Lower leg skin (tissue), 4 donors: ENCODE results near the gene GNL3. TPM values are rescaled to one million over a fixed set of nuclear protein-coding genes. Genes with fewer than 3 reads are reported as not detected.

Source experiments
- DNase-seq, 2 donors: peaks; one replicate each; pipeline ENCODE4 v3.0.0-alpha.2; 2019; ENCODE audit warnings: low spot score in 2 of 2
- H3K4me3 ChIP-seq: fragments of 200-600 bp; sonication (generic); 2 replicates; pipeline ENCODE4 v1.5.1; 2017; ENCODE audit warnings: mild to moderate bottlenecking, low read depth; ENCODE audit not compliant: poor library complexity, severe bottlenecking
- POLR2A ChIP-seq, 2 donors: fragments of 450-650 bp; IDR thresholded peaks; one replicate each; pipeline ENCODE4 v1.6.1; 2016 to 2017; ENCODE audit warnings: antibody characterized with exemption in 2 of 2, mild to moderate bottlenecking in 1 of 2, moderate library complexity in 1 of 2
- WGBS, 2 donors: methylation state at CpG; one replicate each; pipeline ENCODE4 v1.1.5; 2018; 5-methylcytosine and 5-hydroxymethylcytosine counted together
- intact Hi-C: fragments of 100-400 bp; cut with DNase I; formaldehyde crosslinking; loops from one replicate; pipeline ENCODE4 v1.15.0; 2023; ENCODE audit warnings: low total_unique reads
- total RNA-seq, 4 donors: library from RNA; depleted of rRNA; stranded (reverse); fragments of >200 nt; gene quantifications; one replicate each; pipeline ENCODE4 v1.1.0, GENCODE V29; 2016
- TF ChIP-seq, protein P1 (sequence below), 3 donors: fragments of 450-650 bp; IDR thresholded peaks; one replicate each; pipeline ENCODE4 v1.5.1; 2016; ENCODE audit warnings: antibody characterized with exemption in 3 of 3, mild to moderate bottlenecking in 3 of 3, moderate library complexity in 2 of 3

The GNL3 gene
- total RNA-seq, 4 donors from 2014 or later = 79.3 to 111 (median 86.4) TPM

DNA sequence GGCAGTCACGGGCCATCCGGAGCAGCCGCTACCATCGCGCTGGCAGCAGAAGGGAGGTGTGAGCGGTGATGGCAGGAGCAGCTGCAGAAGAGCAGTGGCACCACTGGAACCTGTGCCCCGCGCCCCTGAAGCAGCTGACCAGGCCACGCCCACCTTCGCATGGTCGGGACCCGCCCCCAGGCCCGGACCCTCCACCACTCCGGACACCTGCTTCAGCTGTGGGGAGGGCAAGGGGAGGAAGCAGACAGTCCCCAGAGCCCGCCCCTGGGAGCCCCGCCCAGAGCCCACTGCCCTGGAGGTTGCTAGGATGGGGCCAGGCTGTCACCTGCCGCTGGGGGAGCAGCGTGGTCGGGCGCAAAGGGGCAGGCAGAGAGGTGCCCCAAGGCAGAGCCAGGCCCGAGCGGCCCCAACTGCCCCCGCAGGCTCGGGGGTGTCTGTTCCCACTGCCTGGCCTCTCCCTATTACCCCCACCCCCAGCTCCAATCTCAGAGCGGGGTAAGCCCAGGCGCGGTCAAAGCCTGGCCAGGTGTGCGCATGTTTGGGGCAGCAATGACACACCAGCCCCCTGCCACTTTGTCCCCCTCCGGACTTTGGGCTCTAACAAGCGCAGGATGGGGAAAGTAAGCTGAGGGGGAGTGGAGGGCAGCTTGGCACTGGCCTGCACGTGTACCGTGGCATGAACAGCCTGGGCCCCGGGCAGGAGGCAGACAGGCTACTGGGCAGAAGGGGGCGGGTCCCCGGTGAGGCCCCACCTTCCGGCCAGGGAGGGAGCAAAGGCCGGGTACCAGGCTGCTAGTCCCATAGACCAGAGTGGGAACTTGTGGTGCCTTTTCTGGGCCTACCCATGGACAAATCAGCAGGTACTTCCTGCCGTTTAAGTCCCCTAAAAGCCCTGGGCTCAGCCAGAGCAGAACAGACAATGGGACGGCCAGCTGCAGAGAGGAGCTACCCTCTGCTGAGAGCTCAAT is 28.8 kb downstream of the GNL3 start:
- DNase-seq = no peak
- 60 to 62% methylated on average over 33 to 39 of the region's 39 CpGs for WGBS, 2 donors
- TF ChIP-seq, protein P1, sequence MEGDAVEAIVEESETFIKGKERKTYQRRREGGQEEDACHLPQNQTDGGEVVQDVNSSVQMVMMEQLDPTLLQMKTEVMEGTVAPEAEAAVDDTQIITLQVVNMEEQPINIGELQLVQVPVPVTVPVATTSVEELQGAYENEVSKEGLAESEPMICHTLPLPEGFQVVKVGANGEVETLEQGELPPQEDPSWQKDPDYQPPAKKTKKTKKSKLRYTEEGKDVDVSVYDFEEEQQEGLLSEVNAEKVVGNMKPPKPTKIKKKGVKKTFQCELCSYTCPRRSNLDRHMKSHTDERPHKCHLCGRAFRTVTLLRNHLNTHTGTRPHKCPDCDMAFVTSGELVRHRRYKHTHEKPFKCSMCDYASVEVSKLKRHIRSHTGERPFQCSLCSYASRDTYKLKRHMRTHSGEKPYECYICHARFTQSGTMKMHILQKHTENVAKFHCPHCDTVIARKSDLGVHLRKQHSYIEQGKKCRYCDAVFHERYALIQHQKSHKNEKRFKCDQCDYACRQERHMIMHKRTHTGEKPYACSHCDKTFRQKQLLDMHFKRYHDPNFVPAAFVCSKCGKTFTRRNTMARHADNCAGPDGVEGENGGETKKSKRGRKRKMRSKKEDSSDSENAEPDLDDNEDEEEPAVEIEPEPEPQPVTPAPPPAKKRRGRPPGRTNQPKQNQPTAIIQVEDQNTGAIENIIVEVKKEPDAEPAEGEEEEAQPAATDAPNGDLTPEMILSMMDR (IDR thresholded peaks at IDR 0.05) = no peak
- no peak for TF ChIP-seq POLR2A (IDR thresholded peaks at IDR 0.05)
- H3K4me3 ChIP-seq = no peak overlapping the region
- intact Hi-C loops = no loop called here

DNA sequence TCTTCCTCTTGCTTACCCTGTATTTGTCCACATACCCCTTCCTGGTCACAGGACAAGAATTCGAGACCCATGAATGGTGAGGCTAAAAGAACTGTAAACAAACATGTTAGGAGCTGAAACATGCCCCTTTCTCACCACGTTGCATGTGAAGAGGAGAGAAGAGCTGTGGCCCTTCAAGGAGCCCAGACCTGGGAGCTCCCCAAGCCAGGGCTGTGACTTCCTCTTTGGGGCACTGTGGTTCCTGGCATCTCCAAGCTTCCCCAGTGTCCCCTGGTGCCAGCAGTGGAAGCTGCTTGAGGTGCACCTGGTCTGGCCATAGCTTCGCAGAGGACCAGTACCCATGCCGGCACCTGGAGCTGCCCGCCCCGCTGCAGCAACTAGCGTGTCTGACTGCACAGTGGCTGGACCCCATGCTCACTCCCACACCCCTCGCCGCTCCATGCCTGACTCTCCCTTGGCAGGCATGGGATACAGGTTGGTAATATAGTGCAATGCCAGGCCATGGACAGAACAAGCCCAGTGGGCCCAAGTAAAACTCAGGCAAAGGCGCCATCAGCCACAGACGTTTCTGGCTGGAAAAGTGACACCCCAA is 30.0 kb downstream of the GNL3 start:
- no peak overlapping the region for H3K4me3 ChIP-seq
- TF ChIP-seq, protein P1 (IDR thresholded peaks at IDR 0.05) = no peak
- TF ChIP-seq POLR2A (IDR thresholded peaks at IDR 0.05) = no peak
- intact Hi-C loops = no loop called here
- no peak for DNase-seq
- 91 to 94% methylated on average over 10 of the region's 11 CpGs for WGBS, 2 donors

DNA sequence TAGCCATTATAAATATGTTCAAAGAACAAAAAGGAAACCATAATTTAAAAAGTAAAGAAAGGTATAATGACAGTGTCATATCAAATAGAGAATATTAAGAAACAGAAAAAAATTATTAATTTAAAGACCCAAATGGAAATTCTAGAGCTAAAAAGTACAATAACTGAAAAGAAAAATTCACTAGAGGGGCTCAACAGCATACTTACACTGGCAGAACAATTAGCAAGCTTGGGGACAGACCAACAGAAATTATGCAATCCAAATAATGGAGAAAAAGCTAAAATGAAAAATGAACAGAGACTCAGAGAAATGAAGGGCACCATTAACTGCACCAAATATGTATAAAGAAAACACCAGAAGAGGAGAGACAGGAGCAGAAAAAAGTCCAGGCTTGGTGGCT is 33.8 kb downstream of the GNL3 start:
- intact Hi-C loops = no loop called here
- TF ChIP-seq, protein P1 (IDR thresholded peaks at IDR 0.05) = no peak
- TF ChIP-seq POLR2A (IDR thresholded peaks at IDR 0.05) = no peak
- no peak overlapping the region for H3K4me3 ChIP-seq
- DNase-seq = no peak

DNA sequence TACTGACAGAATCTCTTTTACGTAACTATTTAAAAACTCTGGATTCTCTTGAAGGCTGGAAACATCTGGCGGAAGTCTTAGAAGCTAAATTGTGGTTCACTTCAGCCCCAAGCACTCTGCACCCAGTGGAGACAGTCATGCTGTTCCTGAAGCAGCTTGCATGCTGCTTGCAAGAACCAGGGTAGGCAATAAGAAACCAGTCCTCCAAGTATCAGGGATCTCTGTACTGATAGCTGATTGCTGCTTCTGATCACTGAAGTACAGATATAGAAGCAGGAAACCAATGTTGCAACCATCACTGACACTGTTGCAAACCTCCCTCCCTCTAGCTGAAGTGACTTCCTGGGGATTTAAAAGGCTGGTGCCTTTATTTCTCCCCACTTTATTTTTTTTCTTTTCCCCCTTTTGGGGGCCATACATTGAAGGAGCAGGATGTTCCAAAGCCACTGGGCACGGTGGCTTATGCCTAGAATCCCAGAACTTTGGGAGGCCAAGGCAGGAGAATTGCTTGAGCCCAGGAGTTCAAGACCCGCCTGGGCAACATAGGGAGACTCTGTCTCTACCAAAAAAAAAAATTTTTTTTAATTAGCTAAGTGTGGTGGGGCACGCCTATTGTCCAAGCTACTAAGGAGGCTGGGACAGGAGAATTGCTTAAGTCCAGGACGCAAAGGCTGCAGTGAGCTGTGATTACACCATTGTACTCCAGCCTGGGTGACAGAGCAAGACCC is 35.3 kb downstream of the GNL3 start:
- intact Hi-C loops = no loop called here
- no peak for TF ChIP-seq POLR2A (IDR thresholded peaks at IDR 0.05)
- TF ChIP-seq, protein P1 (IDR thresholded peaks at IDR 0.05) = no peak
- DNase-seq = no peak
- 83 to 84% methylated on average over 6 of the region's 6 CpGs for WGBS, 2 donors
- no peak overlapping the region for H3K4me3 ChIP-seq

DNA sequence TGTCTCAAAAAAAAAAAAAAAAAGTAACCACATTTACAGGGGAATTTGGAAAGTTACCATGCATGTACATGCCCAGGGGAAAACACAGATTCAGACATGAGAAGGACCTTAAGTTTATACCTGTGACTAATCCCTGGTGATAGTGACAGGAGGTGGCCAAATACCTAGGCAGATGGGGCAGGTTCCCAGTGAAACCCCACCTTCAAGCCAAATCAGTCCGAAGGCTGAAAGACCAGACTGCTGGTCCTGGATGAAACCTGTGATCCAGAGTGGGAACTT is 35.8 kb downstream of the GNL3 start:
- WGBS, 2 donors = 84 to 93% methylated on average over 1 of the region's 1 CpG
- no peak for TF ChIP-seq POLR2A (IDR thresholded peaks at IDR 0.05)
- TF ChIP-seq, protein P1 (IDR thresholded peaks at IDR 0.05) = no peak
- intact Hi-C loops = no loop called here
- no peak for DNase-seq
- H3K4me3 ChIP-seq = no peak overlapping the region
